Astrocyte of the spinal cord (primary cell): ENCODE measurements around the gene RRP12.

Experiments used
- DNase-seq: peaks from one replicate; pipeline ENCODE4 v3.0.0; 2011; ENCODE audit warnings: low read depth, low spot score
- H3K4me3 ChIP-seq: 2 replicates; pipeline ENCODE4 v1.5.1; 2011; ENCODE audit warnings: low read depth, mild to moderate bottlenecking, low read length, moderate library complexity
- in situ Hi-C: cut with HindIII; loops from 2 replicates; pipeline ENCODE4 v1.10.0; 2017; ENCODE audit warnings: low sequenced_read_pairs
- TF ChIP-seq, protein P1 (sequence below): IDR thresholded peaks from 2 replicates; pipeline ENCODE4 v1.5.1; 2012; ENCODE audit warnings: low read depth, mild to moderate bottlenecking, low read length, inconsistent platforms

RRP12 gene

DNA sequence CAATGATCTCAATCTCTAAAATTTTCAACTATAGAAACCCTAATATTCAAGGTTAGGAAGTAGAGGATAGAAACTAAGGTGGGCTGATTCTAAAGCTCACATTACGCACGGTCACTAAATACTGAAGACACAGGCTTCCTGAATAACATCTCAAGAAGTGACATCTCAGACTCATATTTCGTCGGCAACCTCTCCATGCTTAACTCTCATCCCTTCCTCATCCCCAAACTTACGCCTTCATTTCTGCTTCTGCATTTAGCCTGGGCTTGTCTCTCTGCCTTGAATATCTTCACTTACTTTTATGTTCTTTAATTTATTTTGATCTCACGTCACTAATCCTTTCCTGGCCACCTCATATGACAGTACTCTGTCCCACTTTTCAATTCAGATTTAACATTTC is 34.1 kb upstream of the RRP12 start:
- DNase-seq, result no peak
- in situ Hi-C loops, result no loop called here
- no peak overlapping the region for H3K4me3 ChIP-seq
- TF ChIP-seq, protein P1, sequence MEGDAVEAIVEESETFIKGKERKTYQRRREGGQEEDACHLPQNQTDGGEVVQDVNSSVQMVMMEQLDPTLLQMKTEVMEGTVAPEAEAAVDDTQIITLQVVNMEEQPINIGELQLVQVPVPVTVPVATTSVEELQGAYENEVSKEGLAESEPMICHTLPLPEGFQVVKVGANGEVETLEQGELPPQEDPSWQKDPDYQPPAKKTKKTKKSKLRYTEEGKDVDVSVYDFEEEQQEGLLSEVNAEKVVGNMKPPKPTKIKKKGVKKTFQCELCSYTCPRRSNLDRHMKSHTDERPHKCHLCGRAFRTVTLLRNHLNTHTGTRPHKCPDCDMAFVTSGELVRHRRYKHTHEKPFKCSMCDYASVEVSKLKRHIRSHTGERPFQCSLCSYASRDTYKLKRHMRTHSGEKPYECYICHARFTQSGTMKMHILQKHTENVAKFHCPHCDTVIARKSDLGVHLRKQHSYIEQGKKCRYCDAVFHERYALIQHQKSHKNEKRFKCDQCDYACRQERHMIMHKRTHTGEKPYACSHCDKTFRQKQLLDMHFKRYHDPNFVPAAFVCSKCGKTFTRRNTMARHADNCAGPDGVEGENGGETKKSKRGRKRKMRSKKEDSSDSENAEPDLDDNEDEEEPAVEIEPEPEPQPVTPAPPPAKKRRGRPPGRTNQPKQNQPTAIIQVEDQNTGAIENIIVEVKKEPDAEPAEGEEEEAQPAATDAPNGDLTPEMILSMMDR, result no peak

DNA sequence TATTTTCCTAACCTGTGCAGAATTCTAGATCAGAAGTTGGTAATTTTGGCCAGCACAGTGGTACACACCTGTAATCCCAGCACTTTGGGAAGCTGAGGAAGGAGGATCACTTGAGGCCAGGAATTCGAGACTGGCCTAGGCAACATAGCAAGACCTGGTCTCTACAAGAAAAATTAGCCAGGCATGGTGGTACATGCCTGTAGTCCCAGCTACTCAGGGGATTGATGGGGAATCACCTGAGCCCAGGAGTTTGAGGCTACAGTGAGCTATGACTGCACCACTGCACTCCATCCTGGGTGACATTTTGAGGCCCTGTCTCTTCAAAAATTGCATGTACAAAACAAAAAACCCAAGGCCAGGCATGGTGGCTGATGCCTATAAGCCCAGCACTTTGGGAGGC is 33.4 kb upstream of the RRP12 start:
- in situ Hi-C loops, result no loop called here
- DNase-seq, result no peak
- no peak overlapping the region for H3K4me3 ChIP-seq
- TF ChIP-seq, protein P1, result no peak

DNA sequence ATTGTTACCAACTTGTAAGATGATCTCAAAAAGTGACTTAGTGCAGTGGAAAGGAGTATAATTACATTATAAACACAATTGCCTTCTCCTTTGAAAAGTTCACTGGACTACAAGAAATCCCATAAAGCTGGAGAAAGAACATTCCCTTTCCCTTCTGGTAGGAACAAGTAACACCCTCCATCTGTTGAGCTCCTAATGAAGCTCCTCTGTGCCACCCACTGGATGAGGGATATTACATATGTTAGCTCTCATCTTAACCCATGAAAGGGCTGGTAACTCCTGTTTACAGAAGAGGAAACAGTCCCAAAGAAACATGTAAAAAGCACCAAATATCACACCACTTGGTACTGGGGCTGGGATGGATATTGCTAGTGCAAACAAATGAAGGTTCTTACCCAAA is 32.9 kb upstream of the RRP12 start:
- no peak for DNase-seq
- in situ Hi-C loops, result no loop called here
- TF ChIP-seq, protein P1, result no peak

DNA sequence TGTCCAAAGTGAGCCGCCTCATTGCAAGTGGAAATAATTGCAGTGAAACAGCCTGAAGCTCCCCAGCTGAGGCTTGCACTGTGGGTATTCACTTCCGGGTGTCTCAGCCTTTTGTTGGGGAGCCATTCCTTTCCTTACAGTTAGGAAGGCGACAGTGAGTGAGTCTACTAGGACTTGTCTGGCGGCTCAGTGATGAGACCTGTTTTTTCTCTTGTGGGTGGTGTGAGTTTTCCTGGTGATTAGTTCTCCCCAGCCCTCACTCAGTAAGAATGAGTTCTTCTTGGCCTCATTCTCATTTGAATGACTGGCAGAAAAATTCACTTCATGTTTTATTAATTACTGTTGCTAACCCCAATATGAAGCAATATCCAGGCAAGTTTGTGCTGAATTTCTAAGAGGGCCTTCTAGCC is 27.4 kb upstream of the RRP12 start:
- TF ChIP-seq, protein P1, result no peak
- in situ Hi-C loops, result no loop called here
- DNase-seq, result no peak
- peak overlapping the region; percentile 29 for H3K4me3 ChIP-seq

More for the DNA sequence above, 32.9 kb upstream of the RRP12 start:
- no peak overlapping the region for H3K4me3 ChIP-seq

DNA sequence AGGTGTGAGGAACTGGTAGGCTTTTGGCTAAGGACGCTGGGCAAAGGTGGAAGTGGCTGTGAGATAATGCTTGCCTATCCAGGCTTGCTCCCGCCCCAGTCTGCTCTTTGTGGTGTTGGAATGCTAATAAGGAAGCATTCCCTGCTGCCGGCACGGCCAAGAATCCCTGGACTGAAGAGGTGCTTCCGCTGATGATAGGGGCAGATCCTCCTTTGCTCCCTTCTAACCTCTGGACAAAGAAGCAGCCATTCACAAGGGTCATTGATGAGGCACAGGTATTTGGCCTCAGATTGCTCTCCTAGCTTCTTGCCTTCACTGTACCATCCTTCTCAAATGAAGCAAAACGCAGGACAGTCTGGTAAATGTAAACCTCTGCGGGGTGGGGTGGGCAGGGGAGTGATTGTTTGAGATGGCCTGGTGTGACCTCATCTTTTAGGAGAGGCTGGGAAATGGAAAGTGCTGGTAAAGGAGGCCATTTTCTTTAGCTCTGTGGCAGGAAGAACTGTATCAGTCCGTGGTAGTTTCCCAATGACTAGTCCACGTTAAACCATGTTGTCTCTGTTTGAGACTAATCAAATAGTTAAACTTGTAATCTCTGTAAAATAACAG is 26.5 kb upstream of the RRP12 start:
- TF ChIP-seq, protein P1, result no peak
- DNase-seq, result peak; percentile 12
- H3K4me3 ChIP-seq, result peak overlapping the region; percentile 93
- in situ Hi-C loops, result no loop called here

DNA sequence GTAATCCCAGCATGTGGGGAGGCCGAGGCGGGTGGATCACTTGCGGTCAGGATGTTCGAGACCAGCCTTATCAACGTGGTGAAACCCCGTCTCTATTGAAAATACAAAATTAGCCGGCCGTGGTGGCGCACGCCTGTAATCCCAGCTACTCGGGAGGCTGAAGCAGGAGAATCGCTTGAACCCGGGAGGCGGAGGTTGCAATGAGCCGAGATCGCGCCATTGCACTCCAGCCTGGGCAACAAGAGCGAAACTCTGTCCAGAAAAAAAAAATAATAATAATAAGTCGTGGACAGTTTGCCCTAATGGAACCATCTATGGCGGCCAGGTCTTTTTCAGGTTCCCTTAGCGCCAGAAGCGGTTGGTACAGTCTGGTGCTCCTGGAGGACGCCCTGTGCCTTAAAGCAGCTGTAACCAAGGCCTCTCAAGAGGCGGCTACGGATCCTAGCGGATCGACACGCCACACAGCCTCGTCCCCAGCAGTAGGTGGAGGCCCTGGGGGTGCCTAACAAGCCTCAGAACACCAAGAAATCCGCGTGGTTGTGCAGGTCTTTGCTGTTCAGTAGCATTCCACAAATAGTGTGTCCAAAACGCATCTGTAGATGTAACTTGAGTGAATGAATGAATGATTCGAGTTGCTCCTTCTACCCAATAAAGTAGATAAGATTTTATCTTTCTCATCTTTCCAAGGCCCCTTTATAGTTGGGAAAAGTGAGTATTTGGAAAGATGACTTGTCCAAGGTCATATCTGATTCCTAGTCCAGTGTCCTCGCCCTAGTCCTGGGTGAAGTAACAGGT is 25.8 kb upstream of the RRP12 start:
- TF ChIP-seq, protein P1, result no peak
- DNase-seq, result peak; percentile 18
- in situ Hi-C loops, result no loop called here
- H3K4me3 ChIP-seq, result peak overlapping the region; percentile 93
